Gastroesophageal sphincter (tissue), 2 donors: ENCODE data around the gene TBC1D10B.

Source experiments
- EP300 ChIP-seq: sonication (generic); formaldehyde crosslinking; IDR thresholded peaks from one replicate; pipeline ENCODE4 v1.6.1; 2017; ENCODE audit warnings: antibody characterized with exemption, mild to moderate bottlenecking
- POLR2A ChIP-seq, 2 donors: fragments of 450-650 bp; IDR thresholded peaks; one replicate each; pipeline ENCODE4 v1.6.1; 2017; ENCODE audit warnings: antibody characterized with exemption in 2 of 2, mild to moderate bottlenecking in 2 of 2, moderate library complexity in 1 of 2

- TF ChIP-seq EP300 (no peak), POLR2A (IDR thresholded peaks at IDR 0.05) (no peak)
Measured at GRCh38 chr16:30381291-30382041, 11.2 kb upstream of the TBC1D10B start.
